Nucleus accumbens (tissue), 56 donors: Measurements from ENCODE around the gene LAPTM5.

Experiments
- DNase-seq, 56 donors: peaks; one replicate each; lab custom pipeline; 2025; lab: John Stamatoyannopoulos, UW

Gene LAPTM5

GRCh38 chr1:30721341-30721793 lies 36.2 kb downstream of the LAPTM5 start:
- DNase-seq = peak in 1 of 56 donors; percentile 21

GRCh38 chr1:30720271-30721223 lies 37.0 kb downstream of the LAPTM5 start:
- no peak for DNase-seq

GRCh38 chr1:30719406-30720270 lies 37.9 kb downstream of the LAPTM5 start:
- DNase-seq = peak in 7 of 56 donors; percentile 63 to 86 (median 79)

GRCh38 chr1:30718636-30719405 lies 38.8 kb downstream of the LAPTM5 start:
- peak in 48 of 56 donors; percentile 53 to 93 (median 82) for DNase-seq

GRCh38 chr1:30718091-30718635 lies 39.4 kb downstream of the LAPTM5 start:
- DNase-seq = peak; percentile 88 to 100 (median 99)

- DNase-seq = no peak
These were observed 40.9 kb downstream of the LAPTM5 start for GRCh38 chr1:30716646-30717045.

GRCh38 chr1:30715886-30716285 lies 41.7 kb downstream of the LAPTM5 start:
- DNase-seq = no peak

GRCh38 chr1:30715216-30715615 lies 42.4 kb downstream of the LAPTM5 start:
- no peak for DNase-seq

- DNase-seq = no peak
These were observed 43.0 kb downstream of the LAPTM5 start for GRCh38 chr1:30714536-30715090.

- no peak for DNase-seq
These were observed 43.5 kb downstream of the LAPTM5 start for GRCh38 chr1:30714025-30714424.

GRCh38 chr1:30713311-30713710 lies 44.3 kb downstream of the LAPTM5 start:
- no peak for DNase-seq

GRCh38 chr1:30712583-30712982 lies 45.0 kb downstream of the LAPTM5 start:
- DNase-seq = no peak

GRCh38 chr1:30710407-30710806 lies 47.2 kb downstream of the LAPTM5 start:
- DNase-seq = no peak

GRCh38 chr1:30708361-30708728 lies 49.2 kb downstream of the LAPTM5 start:
- no peak for DNase-seq

GRCh38 chr1:30707412-30708360 lies 49.9 kb downstream of the LAPTM5 start:
- DNase-seq = peak in 52 of 56 donors; percentile 17 to 89 (median 66)

- peak in 25 of 56 donors; percentile 6 to 74 (median 25) for DNase-seq
These were observed 51.0 kb downstream of the LAPTM5 start for GRCh38 chr1:30706528-30706927.

GRCh38 chr1:30705698-30706097 lies 51.9 kb downstream of the LAPTM5 start:
- DNase-seq = no peak

- peak in 9 of 56 donors; percentile 8 to 40 (median 19) for DNase-seq
These were observed 52.6 kb downstream of the LAPTM5 start for GRCh38 chr1:30704765-30705509.
